NB4 (cell line): Measurements from ENCODE around the gene LRIT2.

ENCODE experiments used
- DNase-seq: peaks from one replicate; pipeline ENCODE4 v3.0.0; 2010; ENCODE audit warnings: low read depth
- H3K4me3 ChIP-seq: one replicate; pipeline ENCODE4 v1.5.1; 2011; ENCODE audit warnings: mild to moderate bottlenecking, low read depth, low read length, moderate library complexity
- CTCF ChIP-seq: IDR thresholded peaks from one replicate; pipeline ENCODE4 v1.5.1; 2012; ENCODE audit warnings: low read depth, low read length
- MAX ChIP-seq: IDR thresholded peaks from 2 replicates; pipeline ENCODE4 v1.6.1; 2011; ENCODE audit warnings: low read depth, low read length
- MYC ChIP-seq: IDR thresholded peaks from 2 replicates; pipeline ENCODE4 v1.6.1; 2011; ENCODE audit warnings: low read depth, low read length
- POLR2A ChIP-seq: IDR thresholded peaks from 2 replicates; pipeline ENCODE4 v1.6.1; 2011; ENCODE audit warnings: mild to moderate bottlenecking; ENCODE audit not compliant: insufficient read length; ENCODE audit errors: extremely low read depth

Gene LRIT2, protein sequence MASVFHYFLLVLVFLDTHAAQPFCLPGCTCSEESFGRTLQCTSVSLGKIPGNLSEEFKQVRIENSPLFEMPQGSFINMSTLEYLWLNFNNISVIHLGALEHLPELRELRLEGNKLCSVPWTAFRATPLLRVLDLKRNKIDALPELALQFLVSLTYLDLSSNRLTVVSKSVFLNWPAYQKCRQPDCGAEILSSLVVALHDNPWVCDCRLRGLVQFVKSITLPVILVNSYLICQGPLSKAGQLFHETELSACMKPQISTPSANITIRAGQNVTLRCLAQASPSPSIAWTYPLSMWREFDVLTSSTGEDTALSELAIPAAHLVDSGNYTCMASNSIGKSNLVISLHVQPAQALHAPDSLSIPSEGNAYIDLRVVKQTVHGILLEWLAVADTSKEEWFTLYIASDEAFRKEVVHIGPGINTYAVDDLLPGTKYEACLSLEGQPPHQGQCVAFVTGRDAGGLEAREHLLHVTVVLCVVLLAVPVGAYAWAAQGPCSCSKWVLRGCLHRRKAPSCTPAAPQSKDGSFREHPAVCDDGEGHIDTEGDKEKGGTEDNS

GRCh38 chr10:84225427-84226173, at the start of gene LRIT2:
LRIT2 (minus strand) TSS chr10:84225544; CDS start chr10:84225520, 24 bp downstream.
- no peak for DNase-seq
- no peak within 1 kb of the TSS for H3K4me3 ChIP-seq
- TF ChIP-seq POLR2A (no peak), CTCF (no peak), MAX (no peak), MYC (no peak)

DNA sequence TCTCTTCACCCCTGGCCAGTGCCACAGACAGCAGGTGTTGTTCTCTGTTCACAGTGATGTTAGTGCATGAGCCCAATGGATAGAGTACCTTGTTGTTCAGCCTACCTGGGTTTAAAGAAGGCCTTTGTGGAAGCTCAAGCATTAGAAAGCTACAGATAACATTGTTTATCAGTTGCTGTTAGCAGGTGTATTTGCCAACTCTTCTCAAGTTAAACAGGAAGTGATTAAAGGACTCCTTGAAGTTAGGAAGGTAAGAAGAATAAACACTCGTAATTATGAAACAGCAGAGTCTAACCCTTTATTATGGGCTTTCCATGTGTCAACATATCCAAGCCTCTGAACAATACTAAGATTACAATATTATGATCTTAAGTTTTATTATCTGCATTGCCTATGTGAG, 45.4 kb upstream of the LRIT2 start:
- no peak for TF ChIP-seq MYC
- no peak for TF ChIP-seq CTCF
- no peak for TF ChIP-seq MAX
- no peak for TF ChIP-seq POLR2A
- H3K4me3 ChIP-seq, result no peak overlapping the region
- no peak for DNase-seq

- TF ChIP-seq POLR2A (no peak), CTCF (no peak), MAX (no peak), MYC (no peak)
- DNase-seq, result no peak
- H3K4me3 ChIP-seq, result no peak overlapping the region
Observed at GRCh38 chr10:84269773-84270172, 44.4 kb upstream of the LRIT2 start.

DNA sequence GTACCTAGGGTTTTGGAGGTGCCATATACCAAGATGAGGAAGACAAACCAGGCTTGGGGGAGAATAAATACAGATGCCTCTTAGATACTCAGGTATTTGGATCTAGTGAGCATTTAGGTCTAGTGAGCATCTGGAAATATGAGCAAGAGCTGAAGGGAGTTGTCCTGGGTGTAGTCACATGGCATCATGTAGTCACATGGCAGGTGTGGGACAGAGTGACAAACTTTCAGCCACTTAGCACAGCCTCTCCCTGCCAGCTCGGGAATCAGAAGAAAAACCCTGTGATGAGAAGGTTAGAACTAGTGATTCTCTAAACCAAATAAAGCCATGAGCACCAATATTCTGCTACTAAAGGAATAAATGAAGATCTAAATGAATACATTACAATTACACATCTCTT, 43.8 kb upstream of the LRIT2 start:
- DNase-seq, result no peak
- no peak for TF ChIP-seq MYC
- TF ChIP-seq CTCF, result no peak
- no peak for TF ChIP-seq POLR2A
- TF ChIP-seq MAX, result no peak
- no peak overlapping the region for H3K4me3 ChIP-seq

- TF ChIP-seq CTCF (peak; percentile 66), MYC (no peak), POLR2A (no peak)
- peak; percentile 38 for DNase-seq
- H3K4me3 ChIP-seq, result no peak overlapping the region
Observed at GRCh38 chr10:84267503-84268126, 42.3 kb upstream of the LRIT2 start.
